GM18951 (cell line): ENCODE measurements around the gene CCBE1.
"Not testable (repeated sequence)": the region's sequence is repeated elsewhere in the genome, so short reads cannot be mapped to it uniquely, and the experiment has no call there.

ENCODE experiments used
- POLR2A ChIP-seq: IDR thresholded peaks from 4 replicates; pipeline ENCODE4 v1.6.1; 2011; ENCODE audit warnings: mild to moderate bottlenecking; ENCODE audit not compliant: insufficient read length, insufficient read depth; ENCODE audit errors: extremely low read depth
- in situ Hi-C: fragments of 300-500 bp; cut with MboI; formaldehyde crosslinking; loops from one replicate; pipeline ENCODE4 v1.12.0; 2022; ENCODE audit warnings: low sequenced_read_pairs, mixed read lengths, inconsistent platforms; ENCODE audit not compliant: unreplicated experiment

CCBE1 gene

GRCh38 chr18:59697236-59697932 is at the start of gene CCBE1:
TSS of gene CCBE1 (minus strand) at chr18:59697423.
- in situ Hi-C loops: no loop called here
- no peak for TF ChIP-seq POLR2A

DNA sequence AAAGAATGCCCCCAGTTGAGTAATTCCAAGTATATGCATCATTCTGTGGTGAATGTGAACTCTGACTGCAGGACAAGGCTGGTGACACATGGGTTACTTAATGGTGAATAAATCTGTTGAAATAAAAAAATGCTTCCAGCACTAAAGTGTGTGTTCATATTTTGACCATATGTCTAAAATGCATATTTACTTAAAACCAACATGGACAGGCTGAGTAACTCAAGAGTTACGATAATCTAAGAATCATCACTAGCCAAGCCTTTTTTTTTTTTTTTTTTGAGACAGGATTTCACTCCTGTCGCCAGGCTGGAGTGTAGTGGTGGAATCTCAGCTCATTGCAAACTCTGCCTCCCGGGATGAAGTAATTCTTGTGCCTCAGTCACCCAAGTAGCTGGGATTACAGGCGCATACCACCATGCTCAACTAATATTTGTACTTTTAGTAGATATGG is 47.1 kb upstream of the CCBE1 start:
- TF ChIP-seq POLR2A: no peak
- in situ Hi-C loops: no loop called here

DNA sequence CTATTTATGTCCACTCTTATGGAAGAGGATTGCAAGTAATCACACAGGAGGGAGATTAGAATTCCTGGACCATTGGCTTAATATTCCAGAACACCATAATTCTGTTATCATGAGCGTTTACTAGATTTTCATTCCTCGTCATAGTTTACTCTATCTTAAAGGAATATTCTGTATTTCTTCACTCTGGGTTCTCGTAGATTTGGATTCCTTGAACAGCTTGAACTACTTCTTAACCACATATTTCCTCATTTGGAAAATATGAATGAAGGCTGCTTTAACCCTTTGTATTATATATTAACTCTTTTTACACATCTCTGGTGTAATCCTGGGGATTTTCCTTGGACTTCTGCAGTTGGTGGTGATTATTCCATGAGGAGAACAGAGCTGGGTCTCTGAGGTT is 46.3 kb upstream of the CCBE1 start:
- in situ Hi-C loops: no loop called here

DNA sequence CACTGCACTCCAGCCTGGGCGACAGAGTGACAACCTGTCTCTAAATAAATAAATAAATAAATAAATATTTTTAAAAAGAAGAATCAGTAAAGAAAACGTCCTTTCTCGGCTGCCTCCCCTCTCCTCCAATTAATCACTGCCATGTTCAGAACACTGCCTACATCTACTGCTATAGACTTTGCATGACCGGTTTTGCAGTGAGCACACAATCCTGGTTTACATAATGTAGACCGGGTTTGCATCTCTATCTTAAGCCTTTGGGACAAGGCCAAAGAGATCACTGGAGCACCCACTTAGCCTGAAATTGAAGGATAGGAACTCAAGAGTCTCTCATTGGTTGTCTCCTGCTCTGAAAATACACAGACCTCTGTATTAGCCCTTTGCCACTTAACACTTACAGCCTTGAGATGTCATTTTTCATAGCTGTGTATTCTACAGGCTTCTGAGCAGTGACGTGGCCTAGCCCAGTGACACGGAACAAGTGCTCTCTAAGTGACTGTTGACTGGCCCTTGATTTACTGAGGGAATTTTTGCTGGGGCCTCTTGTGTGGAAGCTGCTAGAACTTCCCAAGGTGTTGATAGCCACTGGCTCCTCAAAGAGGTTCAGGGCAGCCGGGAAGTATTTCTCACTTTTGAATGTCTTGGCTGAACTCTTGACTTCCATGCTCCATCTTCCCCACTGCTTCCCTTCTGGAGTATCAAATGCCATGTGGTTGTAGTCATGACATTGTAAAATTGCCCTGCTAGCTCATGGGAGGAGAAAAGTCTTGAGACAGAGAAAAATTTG is 45.3 kb upstream of the CCBE1 start:
- TF ChIP-seq POLR2A: no peak
- in situ Hi-C loops: no loop called here

More for the DNA sequence above, 46.3 kb upstream of the CCBE1 start:
- no peak for TF ChIP-seq POLR2A

DNA sequence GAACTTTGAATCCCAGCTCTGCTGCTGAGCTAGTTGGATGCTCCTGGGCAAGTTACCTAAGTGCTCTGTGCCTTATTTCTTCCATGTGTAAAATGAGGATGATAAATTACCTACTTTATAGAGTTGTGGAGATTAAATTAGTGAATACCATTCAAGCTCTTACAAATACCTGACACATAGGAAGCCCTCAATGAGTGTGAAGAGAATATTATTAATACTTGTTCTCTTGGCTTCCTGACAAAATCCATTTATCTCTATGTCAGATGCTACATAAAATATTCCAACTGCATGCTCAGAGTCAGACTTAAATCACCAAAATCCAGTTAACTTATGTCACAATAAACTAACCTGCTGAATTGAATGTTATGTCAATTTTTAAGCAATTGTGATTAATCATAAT is 42.9 kb upstream of the CCBE1 start:
- in situ Hi-C loops: no loop called here
- no peak for TF ChIP-seq POLR2A

DNA sequence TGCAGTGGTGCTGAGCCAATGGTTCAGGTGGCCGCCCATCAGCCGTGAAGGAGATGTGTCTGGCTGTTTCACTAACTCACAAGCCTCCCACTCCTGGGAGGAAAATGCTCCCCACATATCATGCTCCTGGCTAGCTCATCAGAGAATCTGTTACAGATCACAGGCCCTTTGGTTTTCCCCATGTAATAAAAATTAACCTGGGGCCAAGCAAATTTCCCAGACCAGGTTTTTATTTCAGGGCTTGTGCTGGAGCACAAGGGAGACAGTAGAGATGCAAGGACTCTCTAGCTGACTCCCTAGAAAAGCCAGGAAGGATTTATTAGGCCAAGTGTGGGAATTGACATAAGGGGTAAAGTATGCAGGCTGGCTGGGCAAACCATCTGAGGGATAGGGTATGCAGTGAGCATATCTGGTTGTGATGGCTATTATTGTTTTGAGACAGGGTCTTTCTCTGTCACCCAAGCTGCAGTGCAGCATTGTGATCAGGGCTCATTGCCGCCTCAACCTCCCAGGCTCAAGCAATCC is 40.6 kb upstream of the CCBE1 start:
- TF ChIP-seq POLR2A: no peak
- in situ Hi-C loops: no loop called here

DNA sequence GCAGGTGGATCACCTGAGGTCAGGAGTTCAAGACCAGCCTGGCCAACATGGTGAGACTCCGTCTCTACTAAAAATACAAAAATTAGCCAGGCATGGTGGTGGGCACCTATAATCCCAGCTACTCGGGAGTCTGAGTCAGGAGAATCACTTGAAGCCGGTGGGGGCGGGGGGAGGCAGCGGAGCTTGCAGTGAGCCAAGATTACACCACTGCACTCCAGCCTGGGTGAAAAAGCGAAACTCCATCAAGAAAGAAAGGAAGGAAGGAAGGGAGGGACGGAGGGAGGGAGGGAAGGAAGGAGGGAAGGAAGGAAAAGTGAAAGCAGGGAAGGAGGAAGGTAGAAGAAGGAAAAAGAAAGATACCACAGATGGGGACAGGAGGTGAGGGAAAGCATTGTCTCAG is 40.1 kb upstream of the CCBE1 start:
- in situ Hi-C loops: not testable (repeated sequence)

- in situ Hi-C loops: no loop called here
- TF ChIP-seq POLR2A: no peak
Observed at GRCh38 chr18:59736061-59736460, 38.8 kb upstream of the CCBE1 start.

GRCh38 chr18:59735269-59735860 is 38.1 kb upstream of the CCBE1 start:
- in situ Hi-C loops: no loop called here
- TF ChIP-seq POLR2A: no peak

DNA sequence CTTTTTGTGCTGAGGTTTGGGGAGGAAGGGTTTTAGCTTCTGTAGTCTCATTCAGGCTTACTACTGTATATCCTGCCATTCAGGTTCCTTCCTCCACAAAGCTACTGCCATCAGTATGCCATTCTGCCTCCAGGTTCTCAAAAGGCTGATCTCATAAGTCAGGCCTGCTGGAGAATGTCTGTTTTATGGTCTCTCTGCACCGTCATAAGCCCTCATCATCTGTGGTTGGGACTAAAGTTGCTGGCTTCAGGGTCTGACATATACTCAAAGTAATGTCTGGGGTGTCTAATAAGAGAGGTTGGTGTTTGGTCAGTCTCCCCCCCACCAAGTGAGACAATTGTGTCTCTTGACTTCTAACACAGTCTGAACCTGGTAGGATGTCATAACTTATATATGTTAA is 36.2 kb upstream of the CCBE1 start:
- TF ChIP-seq POLR2A: no peak
- in situ Hi-C loops: no loop called here

- TF ChIP-seq POLR2A: no peak
- in situ Hi-C loops: no loop called here
Observed at GRCh38 chr18:59730896-59731295, 33.7 kb upstream of the CCBE1 start.

DNA sequence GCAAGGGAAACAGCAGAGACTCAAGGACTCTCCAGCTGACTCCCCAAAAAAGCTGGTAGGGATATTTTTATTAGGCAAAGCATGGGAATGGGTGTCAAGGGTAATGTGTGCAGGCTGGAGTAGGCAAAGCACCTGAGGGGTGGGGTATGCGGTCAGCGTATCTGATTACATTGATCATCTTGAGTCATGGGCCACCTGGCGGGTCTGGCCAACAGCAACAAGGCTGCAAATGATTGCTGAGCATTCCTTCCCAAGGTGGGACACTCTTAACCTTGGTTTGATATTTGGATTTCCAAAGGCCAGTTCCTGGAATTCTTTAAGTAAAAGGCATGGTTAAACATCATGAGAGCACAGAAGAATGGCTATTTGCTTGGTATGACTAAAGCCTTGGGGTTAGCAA is 32.6 kb upstream of the CCBE1 start:
- in situ Hi-C loops: no loop called here
- TF ChIP-seq POLR2A: no peak

DNA sequence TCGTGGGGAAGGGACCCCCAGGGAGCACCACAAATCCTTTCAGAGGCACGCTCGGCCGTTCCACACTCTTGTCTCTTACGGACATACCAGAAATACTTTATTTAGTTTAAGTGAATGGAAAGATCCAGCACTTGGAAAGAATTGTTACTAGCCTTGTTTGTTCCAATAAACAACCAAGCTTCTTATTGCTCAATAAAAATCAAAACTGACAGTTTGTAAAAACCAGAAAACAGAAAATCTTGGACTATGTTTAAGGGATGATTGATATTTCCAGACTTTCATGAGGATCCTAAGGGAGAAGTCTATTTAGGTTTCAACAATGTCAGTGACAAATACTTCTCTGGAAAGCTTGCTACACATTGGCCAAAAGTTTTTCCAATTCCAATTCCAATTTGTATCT is 31.6 kb upstream of the CCBE1 start:
- in situ Hi-C loops: no loop called here
- TF ChIP-seq POLR2A: no peak

GRCh38 chr18:59725142-59725541 is 27.9 kb upstream of the CCBE1 start:
- no peak for TF ChIP-seq POLR2A
- in situ Hi-C loops: no loop called here

GRCh38 chr18:59724103-59724502 is 26.9 kb upstream of the CCBE1 start:
- no peak for TF ChIP-seq POLR2A
- in situ Hi-C loops: no loop called here
